Epithelial cell of esophagus (primary cell): ENCODE data around the gene TNNI3K.
A peak's percentile ranks its signal among the peaks of the same experiment; 100 is the strongest.

Experiments used
- DNase-seq: peaks from one replicate; pipeline ENCODE4 v3.0.0; 2010; ENCODE audit warnings: low read depth
- H3K4me3 ChIP-seq: 2 replicates; pipeline ENCODE4 v1.5.1; 2011; ENCODE audit warnings: mild to moderate bottlenecking, low read length, control low read depth
- CTCF ChIP-seq: IDR thresholded peaks from 2 replicates; pipeline ENCODE4 v1.5.1; 2011; ENCODE audit warnings: low read depth, mild to moderate bottlenecking, low read length, control low read depth, inconsistent platforms; ENCODE audit not compliant: insufficient read depth; ENCODE audit errors: missing control alignments

Gene TNNI3K

GRCh38 chr1:74467786-74468377 lies 232.7 kb downstream of the TNNI3K start:
- no peak overlapping the region for H3K4me3 ChIP-seq
- TF ChIP-seq CTCF, result no peak
- peak; percentile 51 for DNase-seq

GRCh38 chr1:74468982-74469603 lies 233.9 kb downstream of the TNNI3K start:
- TF ChIP-seq CTCF, result peak; percentile 63
- H3K4me3 ChIP-seq, result no peak overlapping the region
- DNase-seq, result peak; percentile 54

GRCh38 chr1:74470251-74470650 lies 235.1 kb downstream of the TNNI3K start:
- H3K4me3 ChIP-seq, result no peak overlapping the region
- no peak for TF ChIP-seq CTCF
- no peak for DNase-seq

- TF ChIP-seq CTCF, result no peak
- no peak overlapping the region for H3K4me3 ChIP-seq
- DNase-seq, result no peak
Measured at GRCh38 chr1:74470936-74471335, 235.7 kb downstream of the TNNI3K start.

- no peak for TF ChIP-seq CTCF
- no peak overlapping the region for H3K4me3 ChIP-seq
- no peak for DNase-seq
Measured at GRCh38 chr1:74471470-74471869, 236.3 kb downstream of the TNNI3K start.

GRCh38 chr1:74474585-74474984 lies 239.4 kb downstream of the TNNI3K start:
- H3K4me3 ChIP-seq, result no peak overlapping the region
- no peak for DNase-seq
- no peak for TF ChIP-seq CTCF

- no peak for TF ChIP-seq CTCF
- no peak for DNase-seq
- H3K4me3 ChIP-seq, result no peak overlapping the region
Measured at GRCh38 chr1:74478979-74479378, 243.8 kb downstream of the TNNI3K start.
